Naive thymus-derived CD4-positive, alpha-beta T cell (primary cell): ENCODE measurements around the gene DALRD3. TPM values are rescaled to one million over a fixed set of nuclear protein-coding genes. Genes with fewer than 3 reads are reported as not detected.

ENCODE experiments used
- ATAC-seq: fragments of 150-1000 bp; cut with Tn5 transposase; 2 replicates; pipeline ENCODE4 v1.10.0; 2021; ENCODE audit warnings: mild to moderate bottlenecking, moderate library complexity
- CTCF ChIA-PET: fragments of 350-600 bp; sonication (Branson Sonifier 250); formaldehyde crosslinking; loops from one replicate; lab custom pipeline; 2021; ENCODE audit warnings: antibody characterized with exemption; lab: Charles Lee
- POLR2A ChIA-PET: fragments of 350-600 bp; sonication (Branson Sonifier 250); formaldehyde crosslinking; loops from one replicate; lab custom pipeline; 2021; ENCODE audit warnings: antibody characterized with exemption, inconsistent platforms; lab: Charles Lee
- DNase-seq, 9 donors: peaks; one replicate each; pipeline versions ENCODE4 v3.0.0 to v3.0.0-alpha.2; 2020 to 2022; ENCODE audit warnings: mixed read lengths in 1 of 9
- H3K27ac ChIP-seq: one replicate; pipeline ENCODE4 v1.7.0; 2013; ENCODE audit warnings: mild to moderate bottlenecking, low read depth, low read length, moderate library complexity
- H3K27me3 ChIP-seq, 2 donors: one replicate each; pipeline ENCODE4 v1.7.0; 2013; ENCODE audit warnings: low read length in 2 of 2, mild to moderate bottlenecking in 2 of 2, moderate library complexity in 2 of 2; ENCODE audit not compliant: control insufficient read depth in 2 of 2, insufficient read depth in 2 of 2
- H3K36me3 ChIP-seq, 3 experiments: 1 replicate in 2 of 3; 2 replicates in 1 of 3; pipeline ENCODE4 v1.7.0; 2013; ENCODE audit warnings: low read length in 3 of 3, mild to moderate bottlenecking in 3 of 3, moderate library complexity in 1 of 3; ENCODE audit not compliant: insufficient read depth in 3 of 3, control insufficient read depth in 2 of 3
- H3K4me1 ChIP-seq, 2 donors: one replicate each; pipeline ENCODE4 v1.7.0; 2013; ENCODE audit warnings: low read length in 2 of 2, mild to moderate bottlenecking in 2 of 2, moderate library complexity in 1 of 2; ENCODE audit not compliant: control insufficient read depth in 2 of 2, insufficient read depth in 2 of 2
- H3K4me3 ChIP-seq: 2 replicates; pipeline ENCODE4 v1.7.0; 2013; ENCODE audit warnings: mild to moderate bottlenecking, low read length
- H3K9me3 ChIP-seq, 3 experiments: 1 replicate in 2 of 3; 2 replicates in 1 of 3; pipeline ENCODE4 v1.7.0; 2013; ENCODE audit warnings: low read length in 3 of 3; ENCODE audit not compliant: control insufficient read depth in 2 of 3
- H3K27ac Mint-ChIP-seq, 9 donors: one replicate each; pipeline ENCODE4 v1.8.0; 2020 to 2022; ENCODE audit warnings: mixed read lengths in 9 of 9, mild to moderate bottlenecking in 8 of 9, moderate library complexity in 5 of 9, inconsistent platforms in 2 of 9
- H3K27me3 Mint-ChIP-seq, 5 donors: one replicate each; pipeline ENCODE4 v1.8.0; 2021 to 2022; ENCODE audit warnings: mixed read lengths in 5 of 5, mild to moderate bottlenecking in 1 of 5
- H3K36me3 Mint-ChIP-seq, 5 donors: one replicate each; pipeline ENCODE4 v1.8.0; 2020 to 2022; ENCODE audit warnings: mixed read lengths in 5 of 5, mild to moderate bottlenecking in 3 of 5, inconsistent platforms in 1 of 5
- H3K4me1 Mint-ChIP-seq, 7 donors: one replicate each; pipeline ENCODE4 v1.8.0; 2020 to 2022; ENCODE audit warnings: mixed read lengths in 7 of 7, mild to moderate bottlenecking in 3 of 7, inconsistent platforms in 1 of 7
- H3K4me3 Mint-ChIP-seq, 10 donors: one replicate each; pipeline ENCODE4 v1.8.0; 2020 to 2022; ENCODE audit warnings: mild to moderate bottlenecking in 10 of 10, mixed read lengths in 10 of 10, moderate library complexity in 6 of 10, inconsistent platforms in 2 of 10
- H3K9me3 Mint-ChIP-seq, 11 donors: one replicate each; pipeline ENCODE4 v1.8.0; 2020 to 2022; ENCODE audit warnings: mixed read lengths in 11 of 11, mild to moderate bottlenecking in 4 of 11, inconsistent platforms in 1 of 11, moderate library complexity in 1 of 11
- intact Hi-C, 2 donors: fragments of 100-400 bp; cut with micrococcal nuclease; formaldehyde crosslinking; loops; one replicate each; pipeline ENCODE4 v1.15.1; 2023
- polyA plus RNA-seq, 2 donors: library from polyadenylated mRNA; unstranded; fragments of 300-500 nt; fragmentation: Illumina TruSeq; gene quantifications; one replicate each; pipeline ENCODE4 v1.2.3, GENCODE V29; 2021
- total RNA-seq, 6 experiments: library from RNA in 5 of 6; stranded (reverse) in 5 of 6; gene quantifications; 1 replicate in 5 of 6; 2 replicates in 1 of 6; pipeline ENCODE4 v1.2.3 and lab custom pipeline; 2021 to 2026

Gene DALRD3
- total and polyA plus RNA-seq, 7 experiments from 2014 or later: 18.9 to 28.6 (median 24.2) TPM

- Mint-ChIP-seq H3K4me1 (peaks cover 21 to 60% (median 44%) of the 10 kb centered on the region in 7 donors), H3K4me3 (peak overlapping the region; percentile 92 to 99 (median 97)), H3K27ac (peak overlapping the region; percentile 93 to 98 (median 97)), H3K36me3 (peaks cover 0 to 24% (median 0%) of the 10 kb centered on the region in 5 donors), H3K9me3 (no peaks in the 10 kb centered on the region), H3K27me3 (peaks cover 0 to 2% (median 0%) of the 10 kb centered on the region in 5 donors)
- H3K27me3 ChIP-seq: no peaks in the 10 kb centered on the region
- CTCF ChIA-PET: interaction anchor here (0.6 to 5.9 kb wide), 12 partner anchors 8 to 448 kb away, joined by 3 to 51 read pairs (median 4); partner anchors contain the start of genes DAG1, P4HTM and WDR6
- peak overlapping the region; percentile 99 for H3K4me3 ChIP-seq
- peaks cover 25 to 28% of the 10 kb centered on the region in 2 donors for H3K4me1 ChIP-seq
- intact Hi-C loops: loop anchor here (1.0 to 10.0 kb wide), 15 partner anchors 8 to 1333 kb away; partner anchors contain the start of genes DAG1 (in 2 of the 2), IMPDH2 (in 2 of the 2), IP6K2 (in 2 of the 2) and PFKFB4 (in 2 of the 2)
- ATAC-seq (peak; percentile 90), DNase-seq (peak; percentile 96 to 99 (median 98))
- H3K27ac ChIP-seq: peak overlapping the region; percentile 98
- no peaks in the 10 kb centered on the region for H3K9me3 ChIP-seq
- H3K36me3 ChIP-seq: peaks cover 8 to 44% (median 11%) of the 10 kb centered on the region in 3 experiments
- POLR2A ChIA-PET: interaction anchor here (0.6 to 11.9 kb wide), 21 partner anchors 7 to 1505 kb away, joined by 3 to 247 read pairs (median 4); partner anchors contain the start of genes ARIH2, IMPDH2, IP6K2 and NICN1
Observed at GRCh38 chr3:49021213-49021812, 2.9 kb upstream of the DALRD3 start.

DNA sequence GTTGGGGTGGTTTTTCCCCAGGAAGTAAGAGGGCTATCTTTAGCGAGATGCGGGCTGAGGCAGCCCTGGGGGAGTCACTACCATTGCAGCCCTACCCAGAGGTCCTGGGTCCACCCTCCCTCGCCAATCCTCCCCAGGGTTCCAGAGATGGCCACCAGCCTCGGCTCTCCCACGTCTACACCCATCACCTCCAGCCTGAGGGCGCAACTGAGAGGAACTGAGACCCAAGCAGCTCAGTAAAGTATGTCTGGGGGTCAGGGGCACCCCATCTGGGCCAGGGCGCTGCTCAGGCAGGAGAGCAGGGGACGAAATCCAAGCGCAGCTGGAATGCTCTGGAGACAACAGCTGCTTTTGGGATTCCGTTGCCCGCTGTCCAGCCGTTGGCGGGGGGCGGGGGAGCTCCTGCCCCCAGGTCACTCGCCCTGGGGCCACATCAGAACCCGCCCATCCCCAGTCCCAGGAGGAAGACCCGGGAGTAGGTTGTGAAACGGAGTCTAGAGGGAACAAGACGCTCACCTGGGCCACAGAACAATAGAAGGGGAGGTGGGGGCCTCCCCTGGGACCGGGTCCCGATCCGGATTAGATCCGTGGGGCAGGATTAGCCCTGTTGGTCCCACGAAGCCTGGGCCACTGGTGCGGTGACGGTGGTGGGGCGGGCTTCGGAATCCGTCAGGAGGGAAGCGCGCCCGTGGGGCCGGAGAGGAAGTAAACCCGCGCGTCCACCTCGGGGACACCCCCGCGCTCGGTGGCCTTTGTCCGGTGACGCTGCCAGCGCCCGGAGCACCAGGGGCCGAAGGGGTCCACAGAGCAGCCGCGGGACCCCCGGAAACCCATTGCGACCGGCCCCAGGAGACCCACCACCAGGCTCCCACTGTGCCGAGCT, 2.2 kb upstream of the DALRD3 start:
- Mint-ChIP-seq H3K4me1 (peaks cover 21 to 57% (median 44%) of the 10 kb centered on the region in 7 donors), H3K36me3 (peaks cover 0 to 20% (median 0%) of the 10 kb centered on the region in 5 donors), H3K4me3 (peak overlapping the region; percentile 92 to 99 (median 97)), H3K27me3 (peaks cover 0 to 2% (median 0%) of the 10 kb centered on the region in 5 donors), H3K27ac (peak overlapping the region in 8 of 9 donors; percentile 69 to 98 (median 95)), H3K9me3 (no peaks in the 10 kb centered on the region)
- H3K4me3 ChIP-seq: peak overlapping the region; percentile 99
- intact Hi-C loops: loop anchor here (1.0 to 10.0 kb wide), 15 partner anchors 9 to 1334 kb away; partner anchors contain the start of genes DAG1 (in 2 of the 2), IMPDH2 (in 2 of the 2), IP6K2 (in 2 of the 2) and PFKFB4 (in 2 of the 2)
- CTCF ChIA-PET: interaction anchor here (0.6 to 5.9 kb wide), 7 partner anchors 8 to 46 kb away, joined by 3 to 51 read pairs (median 8); partner anchors contain the start of genes IMPDH2, P4HTM and WDR6
- H3K36me3 ChIP-seq: peaks cover 6 to 44% (median 11%) of the 10 kb centered on the region in 3 experiments
- no peaks in the 10 kb centered on the region for H3K27me3 ChIP-seq
- H3K4me1 ChIP-seq: peaks cover 25 to 28% of the 10 kb centered on the region in 2 donors
- ATAC-seq (no peak), DNase-seq (peak in 1 of 9 donors; percentile 47)
- peak overlapping the region; percentile 98 for H3K27ac ChIP-seq
- no peaks in the 10 kb centered on the region for H3K9me3 ChIP-seq
- POLR2A ChIA-PET: interaction anchor here (0.6 to 11.9 kb wide), 14 partner anchors 8 to 1504 kb away, joined by 3 to 247 read pairs (median 16); partner anchors contain the start of genes ARIH2, IMPDH2, NICN1 and P4HTM

- no peaks in the 10 kb centered on the region for H3K9me3 ChIP-seq
- ATAC-seq: no peak
- Mint-ChIP-seq H3K4me1 (peaks cover 19 to 52% (median 44%) of the 10 kb centered on the region in 7 donors), H3K27ac (peak overlapping the region in 8 of 9 donors; percentile 69 to 98 (median 92)), H3K9me3 (no peaks in the 10 kb centered on the region), H3K4me3 (peak overlapping the region; percentile 85 to 98 (median 96)), H3K36me3 (peaks cover 0 to 21% (median under 1%) of the 10 kb centered on the region in 5 donors), H3K27me3 (peaks cover 0 to 2% (median 0%) of the 10 kb centered on the region in 5 donors)
- intact Hi-C loops: loop anchor here (2.0 to 10.0 kb wide), 8 partner anchors 31 to 1335 kb away; partner anchors contain the start of genes IP6K2 (in 2 of the 2), PFKFB4 (in 2 of the 2), ARIH2 (in 1 of the 2) and CYB561D2 (in 1 of the 2)
- H3K27me3 ChIP-seq: no peaks in the 10 kb centered on the region
- H3K27ac ChIP-seq: peak overlapping the region; percentile 98
- H3K4me1 ChIP-seq: peaks cover 25 to 28% of the 10 kb centered on the region in 2 donors
- POLR2A ChIA-PET: interaction anchor here (0.6 to 11.9 kb wide), 10 partner anchors 9 to 320 kb away, joined by 3 to 247 read pairs (median 28); partner anchors contain the start of genes IMPDH2, P4HTM, QRICH1 and USP4
- CTCF ChIA-PET: interaction anchor here (0.7 to 5.9 kb wide), 4 partner anchors 9 to 30 kb away, joined by 3 to 51 read pairs (median 18); partner anchors contain the start of genes IMPDH2, P4HTM and WDR6
- H3K4me3 ChIP-seq: peak overlapping the region; percentile 99
- peaks cover 6 to 44% (median 6%) of the 10 kb centered on the region in 3 experiments for H3K36me3 ChIP-seq
- no peak for DNase-seq
Observed at GRCh38 chr3:49019941-49020329, 1.6 kb upstream of the DALRD3 start.

DNA sequence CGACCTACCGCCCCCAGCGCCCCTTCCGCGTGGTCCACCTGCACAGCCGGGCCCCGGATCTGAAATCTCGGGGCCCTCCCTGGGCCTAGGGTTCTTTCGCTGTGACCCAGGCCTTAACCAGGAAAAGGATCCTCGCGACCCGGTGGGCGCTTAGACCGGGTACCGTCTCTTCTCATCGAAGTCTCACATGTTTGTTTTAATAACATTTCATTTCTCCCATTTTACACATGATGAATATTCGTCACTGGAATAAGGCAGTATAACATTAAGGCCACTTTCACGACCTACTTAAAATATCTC, 277 bp upstream of the DALRD3 start:
- Mint-ChIP-seq H3K36me3 (peaks cover 0 to 18% (median 3%) of the 10 kb centered on the region in 5 donors), H3K27ac (peak overlapping the region; percentile 71 to 95 (median 91)), H3K27me3 (peaks cover 0 to 2% (median 0%) of the 10 kb centered on the region in 5 donors), H3K9me3 (no peaks in the 10 kb centered on the region), H3K4me3 (peak overlapping the region; percentile 75 to 97 (median 91)), H3K4me1 (peaks cover 18 to 46% (median 41%) of the 10 kb centered on the region in 7 donors)
- ATAC-seq: no peak
- peak overlapping the region; percentile 83 for H3K27ac ChIP-seq
- peak overlapping the region; percentile 84 for H3K4me3 ChIP-seq
- H3K36me3 ChIP-seq: peaks cover 0 to 44% (median 0%) of the 10 kb centered on the region in 3 experiments
- ChIA-PET CTCF (interaction anchor here (1.4 kb wide), 1 partner anchor 31 kb away, joined by 4 read pairs; no protein-coding TSS in a partner anchor), POLR2A (interaction anchor here (0.7 to 11.9 kb wide), 6 partner anchors 9 to 146 kb away, joined by 3 to 247 read pairs (median 22); partner anchors contain the start of genes IMPDH2, P4HTM, QRICH1 and WDR6)
- DNase-seq: no peak
- H3K27me3 ChIP-seq: no peaks in the 10 kb centered on the region
- intact Hi-C loops: no loop called here
- H3K9me3 ChIP-seq: no peaks in the 10 kb centered on the region
- H3K4me1 ChIP-seq: peaks cover 25 to 28% of the 10 kb centered on the region in 2 donors

DNA sequence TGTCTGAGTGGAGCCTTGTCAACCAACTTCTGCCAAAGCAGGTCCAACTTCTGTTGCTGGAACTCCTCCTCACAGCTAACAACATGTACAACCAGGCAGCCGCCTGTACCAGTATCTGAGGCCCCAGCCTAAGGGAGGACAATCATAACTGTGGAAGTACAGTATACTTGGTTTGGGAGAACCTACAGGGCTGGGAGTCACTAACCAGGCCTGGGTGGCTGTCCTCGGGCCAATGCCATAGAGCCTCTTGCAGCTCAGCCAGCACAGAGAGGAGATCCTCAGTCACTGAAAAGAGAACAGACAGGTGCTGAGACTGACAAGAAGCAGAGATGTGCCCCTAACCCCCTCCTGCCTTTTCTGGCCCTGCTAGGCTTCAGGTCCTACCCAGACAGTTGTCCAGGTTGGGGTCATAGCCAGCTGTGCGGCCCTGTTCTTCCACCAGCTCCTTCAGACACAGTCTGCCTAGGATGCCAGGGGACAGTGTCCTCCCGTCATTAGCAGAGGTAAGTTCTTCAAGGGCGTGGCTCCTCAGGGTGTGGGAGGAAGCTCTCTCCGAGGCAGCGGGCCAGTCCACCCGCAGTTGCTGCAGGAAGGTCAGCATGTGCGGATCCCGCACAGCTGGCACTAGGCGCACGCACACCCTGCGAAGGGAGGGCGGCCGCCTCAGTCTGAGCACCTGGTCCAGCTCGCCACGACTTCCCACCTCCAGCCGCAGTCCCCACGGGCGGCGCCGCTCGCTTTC, 980 bp downstream of the DALRD3 start:
- peaks cover 0 to 2% (median 0%) of the 10 kb centered on the region in 5 donors for H3K27me3 Mint-ChIP-seq
- Histone ChIP-seq H3K36me3 (peaks cover 0 to 52% (median 5%) of the 10 kb centered on the region in 3 experiments), H3K9me3 (no peaks in the 10 kb centered on the region), H3K27me3 (no peaks in the 10 kb centered on the region), H3K4me3 (peak overlapping the region; percentile 84), H3K27ac (peak overlapping the region; percentile 83), H3K4me1 (peaks cover 20 to 21% of the 10 kb centered on the region in 2 donors)
- peak overlapping the region; percentile 19 to 85 (median 63) for H3K27ac Mint-ChIP-seq
- H3K9me3 Mint-ChIP-seq: no peaks in the 10 kb centered on the region
- ChIA-PET POLR2A (interaction anchor here (0.5 to 11.9 kb wide), 9 partner anchors 8 to 301 kb away, joined by 3 to 247 read pairs (median 4); partner anchors contain the start of genes IMPDH2, IP6K2, P4HTM and QRICH1), CTCF (interaction anchor here (1.0 to 1.6 kb wide), 4 partner anchors 10 to 30 kb away, joined by 3 to 9 read pairs (median 5); partner anchors contain the start of gene WDR6)
- H3K4me1 Mint-ChIP-seq: peaks cover 13 to 39% (median 29%) of the 10 kb centered on the region in 7 donors
- DNase-seq: no peak
- intact Hi-C loops: no loop called here
- peaks cover 0 to 14% (median 3%) of the 10 kb centered on the region in 5 donors for H3K36me3 Mint-ChIP-seq
- no peak for ATAC-seq
- peak overlapping the region; percentile 75 to 97 (median 91) for H3K4me3 Mint-ChIP-seq
